A549 (cell line): Measurements from ENCODE around the gene KCNQ5. TPM values are rescaled to one million over a fixed set of nuclear protein-coding genes. Genes with fewer than 3 reads are reported as not detected.

Experiments used
- ATAC-seq, 2 experiments: fragments of 200-7000 bp in 1 of 2; fragments of >200 bp in 1 of 2; cut with Nextera tagmentation in 1 of 2; cut with Tn5 transposase in 1 of 2; 3 replicates each; pipeline versions ENCODE4 v1.8.0 to v1.9.1; 2018 to 2020; ENCODE audit warnings: mild to moderate bottlenecking in 1 of 2, moderate library complexity in 1 of 2
- CTCF ChIA-PET: fragments of 300-600 bp; sonication (Branson Sonifier 250); formaldehyde crosslinking; extraction: SDS; loops from one replicate; lab custom pipeline; 2021; ENCODE audit warnings: antibody characterized with exemption, inconsistent platforms; lab: Yijun Ruan, JAX
- POLR2A ChIA-PET: fragments of 350-600 bp; formaldehyde crosslinking; extraction: SDS; loops from one replicate; lab custom pipeline; 2021; ENCODE audit warnings: antibody characterized with exemption, inconsistent platforms; lab: Yijun Ruan, JAX
- DNase-seq, 2 experiments: peaks; one replicate each; pipeline versions ENCODE4 v3.0.0 to v3.0.0-alpha.2; 2011 to 2016; ENCODE audit warnings: low read depth in 1 of 2, low spot score in 1 of 2
- FAIRE-seq: peaks from 2 replicates; lab custom pipeline; 2011; peaks lifted over from hg19 to GRCh38; lab: Jason Lieb, UNC
- H3K27ac ChIP-seq, 2 experiments: fragments of >200 bp; sonication (Bioruptor Twin); formaldehyde crosslinking; 3 replicates each; pipeline ENCODE4 v1.5.1; 2016 to 2017
- H3K4me1 ChIP-seq: fragments of >200 bp; sonication (Bioruptor Twin); formaldehyde crosslinking; 3 replicates; pipeline ENCODE4 v1.6.1; 2016
- H3K4me2 ChIP-seq: fragments of >200 bp; sonication (Bioruptor Twin); formaldehyde crosslinking; 3 replicates; pipeline ENCODE4 v1.6.1; 2016
- H3K4me3 ChIP-seq: fragments of >200 bp; sonication (Bioruptor Twin); formaldehyde crosslinking; 3 replicates; pipeline ENCODE4 v1.5.1; 2016
- H3K9me3 ChIP-seq: fragments of >200 bp; sonication (Bioruptor Twin); formaldehyde crosslinking; 3 replicates; pipeline ENCODE4 v1.6.1; 2016
- ATOH8 ChIP-seq: fragments of 250-450 bp; sonication (Bioruptor Pico); IDR thresholded peaks from 2 replicates; pipeline ENCODE4 v1.5.0; 2020; ENCODE audit warnings: low read depth, mild to moderate bottlenecking, moderate library complexity
- BHLHE40 ChIP-seq: IDR thresholded peaks from 2 replicates; pipeline ENCODE4 v1.6.1; 2012; ENCODE audit warnings: low read depth, low read length, inconsistent platforms
- CBX2 ChIP-seq: fragments of 200-600 bp; sonication (generic); IDR thresholded peaks from 2 replicates; pipeline ENCODE4 v1.6.1; 2016; ENCODE audit warnings: low read depth, mild to moderate bottlenecking, borderline replicate concordance
- CEBPB ChIP-seq, 2 experiments: fragments of >200 bp in 1 of 2; sonication (Bioruptor Twin) in 1 of 2; formaldehyde crosslinking in 1 of 2; IDR thresholded peaks; 2 replicates each; pipeline ENCODE4 v1.6.1; 2012 to 2016
- CHD4 ChIP-seq: fragments of 200-600 bp; sonication (generic); IDR thresholded peaks from 2 replicates; pipeline ENCODE4 v1.6.1; 2016; ENCODE audit warnings: antibody characterized with exemption, mild to moderate bottlenecking, borderline replicate concordance
- EHMT2 ChIP-seq: fragments of 200-600 bp; sonication (generic); IDR thresholded peaks from 2 replicates; pipeline ENCODE4 v1.6.1; 2016; ENCODE audit warnings: antibody characterized with exemption, low read depth, mild to moderate bottlenecking, moderate library complexity
- ELK1 ChIP-seq: fragments of 150-350 bp; IDR thresholded peaks from 2 replicates; pipeline ENCODE4 v1.6.1; 2014; ENCODE audit warnings: low read depth, mild to moderate bottlenecking, low read length
- EP300 ChIP-seq, 2 experiments: fragments of >200 bp; sonication (Bioruptor Twin); formaldehyde crosslinking; IDR thresholded peaks; 2 replicates in 1 of 2; 3 replicates in 1 of 2; pipeline ENCODE4 v1.6.1; 2016 to 2017
- ESRRA ChIP-seq: fragments of 150-350 bp; IDR thresholded peaks from 2 replicates; pipeline ENCODE4 v1.6.1; 2014; ENCODE audit warnings: mild to moderate bottlenecking, low read length, borderline replicate concordance
- GATA3 ChIP-seq: IDR thresholded peaks from 2 replicates; pipeline ENCODE4 v1.6.1; 2012; ENCODE audit warnings: borderline replicate concordance
- HDAC2 ChIP-seq: fragments of 200-600 bp; sonication (generic); IDR thresholded peaks from 2 replicates; pipeline ENCODE4 v1.6.1; 2016
- HEYL ChIP-seq: fragments of 250-450 bp; sonication (Bioruptor Pico); IDR thresholded peaks from 2 replicates; pipeline ENCODE4 v1.8.0; 2021; ENCODE audit warnings: mild to moderate bottlenecking, moderate library complexity
- HOXA7 ChIP-seq: fragments of 250-450 bp; sonication (Bioruptor Pico); IDR thresholded peaks from 2 replicates; pipeline ENCODE4 v1.5.0; 2020; ENCODE audit warnings: mild to moderate bottlenecking, moderate library complexity
- JUN ChIP-seq, 2 experiments: fragments of >200 bp; sonication (Bioruptor Twin); formaldehyde crosslinking; IDR thresholded peaks; 2 replicates in 1 of 2; 3 replicates in 1 of 2; pipeline ENCODE4 v1.6.1; 2016 to 2017
- KDM5A ChIP-seq: fragments of 200-600 bp; sonication (generic); IDR thresholded peaks from 2 replicates; pipeline ENCODE4 v1.6.1; 2016; ENCODE audit warnings: antibody characterized with exemption, mild to moderate bottlenecking
- MAFK ChIP-seq: fragments of 450-650 bp; IDR thresholded peaks from 2 replicates; pipeline ENCODE4 v1.6.1; 2014; ENCODE audit not compliant: partially characterized antibody
- NPAS2 ChIP-seq: fragments of 250-450 bp; sonication (Bioruptor Pico); IDR thresholded peaks from 2 replicates; pipeline ENCODE4 v1.8.0; 2022; ENCODE audit warnings: mild to moderate bottlenecking, moderate library complexity, borderline replicate concordance
- RAD21 ChIP-seq, 2 experiments: fragments of >200 bp in 1 of 2; sonication (Bioruptor Twin) in 1 of 2; formaldehyde crosslinking in 1 of 2; IDR thresholded peaks in 1 of 2; conservative IDR thresholded peaks in 1 of 2; 2 replicates in 1 of 2; 3 replicates in 1 of 2; pipeline ENCODE4 v1.6.1; 2012 to 2018; ENCODE audit warnings: inconsistent platforms in 1 of 2
- RARB ChIP-seq: fragments of 250-450 bp; sonication (Bioruptor Pico); IDR thresholded peaks from 2 replicates; pipeline ENCODE4 v1.8.0; 2021; ENCODE audit warnings: mild to moderate bottlenecking, moderate library complexity
- REST ChIP-seq: fragments of 200-600 bp; sonication (generic); IDR thresholded peaks from 2 replicates; pipeline ENCODE4 v1.6.1; 2016; ENCODE audit warnings: antibody characterized with exemption, mild to moderate bottlenecking, moderate library complexity
- RFX5 ChIP-seq: fragments of 450-650 bp; IDR thresholded peaks from 2 replicates; pipeline ENCODE4 v1.7.1; 2014; ENCODE audit warnings: antibody characterized with exemption, mild to moderate bottlenecking, moderate library complexity
- SREBF2 ChIP-seq: fragments of 450-650 bp; IDR thresholded peaks from 2 replicates; pipeline ENCODE4 v1.6.1; 2014; ENCODE audit warnings: mild to moderate bottlenecking, moderate library complexity
- ZC3H11A ChIP-seq: fragments of 450-650 bp; IDR thresholded peaks from 2 replicates; pipeline ENCODE4 v1.6.1; 2014; ENCODE audit warnings: antibody characterized with exemption, mild to moderate bottlenecking
- ZFP36 ChIP-seq: fragments of 450-650 bp; IDR thresholded peaks from 2 replicates; pipeline ENCODE4 v1.6.1; 2014; ENCODE audit warnings: borderline replicate concordance; ENCODE audit not compliant: partially characterized antibody
- ZNF302 ChIP-seq: fragments of 250-450 bp; sonication (Bioruptor Pico); IDR thresholded peaks from 2 replicates; pipeline ENCODE4 v1.9.0; 2021; ENCODE audit warnings: inconsistent platforms, mild to moderate bottlenecking, moderate library complexity
- WGBS: methylation state at CpG from one replicate; pipeline ENCODE4 v1.1.6; 2017; ENCODE audit errors: missing lambda C conversion rate; 5-methylcytosine and 5-hydroxymethylcytosine counted together
- polyA plus RNA-seq, 4 experiments: library from polyadenylated mRNA; depleted of rRNA in 3 of 4; stranded (reverse); fragments of >200 nt; fragmentation: RNase III in 1 of 4; extraction: RNeasy Plus Mini Kit Qiagen cat#74134 plus additional on column Dnase treatment in 1 of 4; gene quantifications; 2 replicates in 3 of 4; 3 replicates in 1 of 4; pipeline ENCODE4 v1.2.3, GENCODE V29; 2011 to 2017

KCNQ5 gene
- polyA plus RNA-seq, 2 of the 4 experiments (the other 2 are of a cell fraction): 1.2 to 1.3 TPM

DNA sequence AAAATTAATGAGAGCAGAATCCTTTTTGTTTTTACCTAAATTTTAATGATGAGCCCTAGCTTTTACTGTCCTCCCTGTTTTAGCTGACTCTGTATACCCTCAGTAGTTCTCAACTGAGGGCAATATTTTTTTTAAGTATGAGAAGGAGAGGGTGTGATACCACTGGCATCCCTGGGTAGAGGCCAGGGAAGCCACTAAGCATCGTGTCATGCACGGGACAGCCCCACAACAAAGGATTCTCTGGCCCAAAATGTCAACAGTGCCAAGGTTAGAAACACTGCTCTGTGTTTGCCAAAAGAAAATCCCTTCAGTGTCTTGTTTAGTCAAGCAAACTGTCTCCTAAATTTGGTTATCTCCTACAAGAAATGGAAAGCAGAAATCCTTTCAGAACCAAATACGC is 210.4 kb downstream of the KCNQ5 start:
- ChIA-PET POLR2A (no interaction called here), CTCF (no interaction called here)
- Histone ChIP-seq H3K4me1 (no peaks in the 10 kb centered on the region), H3K9me3 (no peaks in the 10 kb centered on the region), H3K4me3 (no peak overlapping the region)
- WGBS: 29% methylated on average over 3 of the region's 3 CpGs
- FAIRE-seq (no peak), DNase-seq (no peak), ATAC-seq (no peak)
- TF ChIP-seq ZFP36: no peak
- TF ChIP-seq JUN (IDR thresholded peaks at IDR 0.05): no peak
- TF ChIP-seq ESRRA: no peak
- no peak for TF ChIP-seq CHD4
- TF ChIP-seq RFX5: no peak
- no peak for TF ChIP-seq ZC3H11A
- TF ChIP-seq EHMT2: no peak
- TF ChIP-seq BHLHE40: no peak
- no peak for TF ChIP-seq CEBPB (IDR thresholded peaks at IDR 0.05)
- TF ChIP-seq ZNF302 (CRISPR knock-in tag): no peak
- no peak for TF ChIP-seq REST
- TF ChIP-seq HEYL: no peak
- TF ChIP-seq HDAC2: no peak
- TF ChIP-seq, all 56 proteins: peak for 0
- H3K27ac ChIP-seq: no peak overlapping the region
- no peak overlapping the region for H3K4me2 ChIP-seq

GRCh38 chr6:72835749-72836148 is 213.9 kb downstream of the KCNQ5 start:
- ChIA-PET POLR2A (no interaction called here), CTCF (no interaction called here)
- WGBS: 86% methylated on average over 1 of the region's 1 CpG
- no peak overlapping the region for H3K4me3 ChIP-seq
- DNase-seq (no peak), FAIRE-seq (no peak), ATAC-seq (no peak)
- no peaks in the 10 kb centered on the region for H3K4me1 ChIP-seq
- no peak overlapping the region for H3K27ac ChIP-seq
- H3K9me3 ChIP-seq: no peaks in the 10 kb centered on the region
- TF ChIP-seq RARB (CRISPR knock-in tag) (no peak), ATOH8 (no peak), ESRRA (no peak), EP300 (IDR thresholded peaks at IDR 0.05) (no peak), KDM5A (no peak), GATA3 (no peak), ELK1 (no peak), HEYL (no peak), ZNF302 (CRISPR knock-in tag) (no peak)
- H3K4me2 ChIP-seq: no peak overlapping the region

GRCh38 chr6:72836971-72837370 is 215.1 kb downstream of the KCNQ5 start:
- no peak for FAIRE-seq
- POLR2A ChIA-PET: no interaction called here
- Histone ChIP-seq H3K9me3 (no peaks in the 10 kb centered on the region), H3K4me2 (no peak overlapping the region), H3K4me3 (no peak overlapping the region), H3K4me1 (no peaks in the 10 kb centered on the region), H3K27ac (no peak overlapping the region)
- CTCF ChIA-PET: no interaction called here
- DNase-seq: no peak
- WGBS: 61% methylated on average over 1 of the region's 1 CpG
- ATAC-seq: no peak
- TF ChIP-seq MAFK (no peak), HOXA7 (CRISPR knock-in tag) (no peak), ELK1 (no peak), REST (no peak), CBX2 (no peak), RARB (CRISPR knock-in tag) (no peak), RAD21 (conservative IDR thresholded peaks at IDR 0.05 in 1 of 2, IDR thresholded peaks at IDR 0.05 in 1 of 2) (no peak), EHMT2 (no peak), NPAS2 (CRISPR knock-in tag) (no peak), SREBF2 (no peak), KDM5A (no peak), GATA3 (no peak)
